Kidney epithelial cell (primary cell): Measurements from ENCODE around the gene ENDOV. TPM values are rescaled to one million over a fixed set of nuclear protein-coding genes. Genes with fewer than 3 reads are reported as not detected.
A peak's percentile ranks its signal among the peaks of the same experiment; 100 is the strongest.

Source experiments
- DNase-seq: peaks from one replicate; pipeline ENCODE4 v3.0.0-alpha.2; 2010; ENCODE audit warnings: low read depth
- H3K27me3 ChIP-seq: 2 replicates; pipeline ENCODE4 v1.6.0; 2011; ENCODE audit warnings: low read length; ENCODE audit not compliant: control insufficient read depth, insufficient read depth
- H3K36me3 ChIP-seq: 2 replicates; pipeline ENCODE4 v1.5.1; 2011; ENCODE audit warnings: low read length; ENCODE audit not compliant: control insufficient read depth, insufficient read depth
- H3K4me3 ChIP-seq: 2 replicates; pipeline ENCODE4 v1.5.1; 2011; ENCODE audit warnings: low read depth, mild to moderate bottlenecking, control low read depth, low read length
- total RNA-seq: library from RNA; depleted of rRNA; stranded (reverse); fragments of >200 nt; gene quantifications from 2 replicates; pipeline ENCODE4 v1.2.3, GENCODE V29; 2015
- TF ChIP-seq, protein P1 (sequence below): IDR thresholded peaks from 2 replicates; pipeline ENCODE4 v1.5.1; 2011; ENCODE audit warnings: mild to moderate bottlenecking, moderate library complexity, low read length, control low read depth, inconsistent platforms; ENCODE audit not compliant: insufficient read depth, poor library complexity, severe bottlenecking

ENDOV gene
- total RNA-seq, 1 donor from 2014 or later = 14.6 TPM

DNA sequence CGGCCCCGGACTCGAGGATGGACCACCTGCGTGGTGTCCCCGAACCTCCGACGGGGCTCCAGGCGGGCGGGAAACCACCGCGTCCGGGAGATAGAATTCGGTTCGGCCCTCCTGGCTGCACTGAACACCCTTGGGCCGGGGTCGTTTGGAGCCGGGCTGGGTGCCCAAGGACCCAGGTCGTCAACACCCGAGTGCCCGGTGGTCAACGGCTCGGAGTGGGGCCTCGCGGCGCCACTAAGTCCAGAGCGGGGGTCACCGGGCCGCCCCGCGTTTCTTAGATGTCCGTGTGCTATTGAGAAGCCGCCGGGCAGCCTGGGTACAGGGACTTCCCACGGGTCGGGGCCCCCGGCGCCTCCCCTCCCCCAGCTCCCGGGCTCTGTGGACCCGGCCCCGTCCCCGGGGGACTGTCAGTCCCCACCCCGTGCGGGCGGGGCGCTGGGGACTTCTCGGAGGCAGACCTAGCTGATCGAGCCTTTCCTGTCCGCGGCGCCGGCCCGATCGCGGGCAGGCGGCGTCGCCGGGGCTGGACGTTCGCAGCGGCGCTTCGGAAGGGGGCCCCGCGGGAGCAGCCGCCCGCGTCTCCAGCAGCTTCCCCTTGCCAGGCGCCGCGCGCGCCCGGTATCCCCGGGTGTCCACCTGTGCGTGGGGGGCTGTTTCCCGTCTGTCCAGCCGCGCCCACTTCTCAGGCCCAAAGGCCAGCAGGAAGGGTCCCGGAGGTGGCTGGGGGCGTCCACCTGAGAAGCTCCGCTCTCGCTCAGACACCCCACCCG is 62.1 kb downstream of the ENDOV start:
- Histone ChIP-seq H3K27me3 (peaks cover 90% of the 10 kb centered on the region), H3K4me3 (no peak overlapping the region), H3K36me3 (no peaks in the 10 kb centered on the region)
- no peak for DNase-seq
- TF ChIP-seq, protein P1, sequence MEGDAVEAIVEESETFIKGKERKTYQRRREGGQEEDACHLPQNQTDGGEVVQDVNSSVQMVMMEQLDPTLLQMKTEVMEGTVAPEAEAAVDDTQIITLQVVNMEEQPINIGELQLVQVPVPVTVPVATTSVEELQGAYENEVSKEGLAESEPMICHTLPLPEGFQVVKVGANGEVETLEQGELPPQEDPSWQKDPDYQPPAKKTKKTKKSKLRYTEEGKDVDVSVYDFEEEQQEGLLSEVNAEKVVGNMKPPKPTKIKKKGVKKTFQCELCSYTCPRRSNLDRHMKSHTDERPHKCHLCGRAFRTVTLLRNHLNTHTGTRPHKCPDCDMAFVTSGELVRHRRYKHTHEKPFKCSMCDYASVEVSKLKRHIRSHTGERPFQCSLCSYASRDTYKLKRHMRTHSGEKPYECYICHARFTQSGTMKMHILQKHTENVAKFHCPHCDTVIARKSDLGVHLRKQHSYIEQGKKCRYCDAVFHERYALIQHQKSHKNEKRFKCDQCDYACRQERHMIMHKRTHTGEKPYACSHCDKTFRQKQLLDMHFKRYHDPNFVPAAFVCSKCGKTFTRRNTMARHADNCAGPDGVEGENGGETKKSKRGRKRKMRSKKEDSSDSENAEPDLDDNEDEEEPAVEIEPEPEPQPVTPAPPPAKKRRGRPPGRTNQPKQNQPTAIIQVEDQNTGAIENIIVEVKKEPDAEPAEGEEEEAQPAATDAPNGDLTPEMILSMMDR = no peak

DNA sequence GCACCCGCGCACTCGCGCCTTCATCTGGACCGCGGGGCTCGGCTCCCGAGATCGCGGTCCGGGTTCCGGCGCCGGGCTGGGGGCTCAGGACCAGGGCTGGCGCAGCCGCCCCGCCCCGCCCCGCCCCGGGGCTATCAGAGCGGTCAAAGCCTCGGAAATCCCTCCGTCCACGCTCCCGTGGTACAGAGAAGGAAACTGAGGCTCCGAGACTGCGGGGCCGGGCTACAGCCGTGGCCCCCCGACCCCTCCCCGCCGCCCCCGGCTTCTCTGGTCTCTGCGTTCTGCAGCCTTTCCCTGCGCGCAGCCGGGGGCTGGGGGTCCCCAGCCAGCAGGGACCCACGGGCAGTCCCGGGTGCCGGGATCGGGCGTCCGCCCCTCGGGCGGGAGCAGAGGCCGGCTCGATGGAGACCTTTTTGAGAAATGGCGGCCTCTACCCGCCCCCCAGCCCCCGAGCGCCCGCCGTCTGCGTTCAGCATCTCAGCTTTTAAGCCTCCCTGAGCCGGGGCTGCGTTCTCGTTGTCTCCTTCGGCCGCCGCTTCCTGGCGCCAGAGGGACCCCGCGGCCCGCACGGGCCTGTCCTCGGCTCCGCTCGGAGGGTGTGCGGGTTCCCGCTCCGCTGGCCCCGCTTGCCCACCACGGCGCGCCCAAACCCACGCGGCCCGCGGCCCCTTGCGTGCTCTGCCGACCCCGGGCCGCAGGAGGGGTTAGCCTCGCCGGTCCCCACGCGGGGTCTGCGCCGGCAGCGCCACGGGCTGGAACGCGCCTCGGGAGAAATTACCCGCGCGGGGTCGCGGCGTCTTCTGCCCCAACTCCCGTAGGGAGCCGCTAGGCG is 62.9 kb downstream of the ENDOV start:
- TF ChIP-seq, protein P1 = peak; percentile 49
- H3K36me3 ChIP-seq = no peaks in the 10 kb centered on the region
- DNase-seq = no peak
- H3K27me3 ChIP-seq = peaks cover 88% of the 10 kb centered on the region
- H3K4me3 ChIP-seq = no peak overlapping the region

DNA sequence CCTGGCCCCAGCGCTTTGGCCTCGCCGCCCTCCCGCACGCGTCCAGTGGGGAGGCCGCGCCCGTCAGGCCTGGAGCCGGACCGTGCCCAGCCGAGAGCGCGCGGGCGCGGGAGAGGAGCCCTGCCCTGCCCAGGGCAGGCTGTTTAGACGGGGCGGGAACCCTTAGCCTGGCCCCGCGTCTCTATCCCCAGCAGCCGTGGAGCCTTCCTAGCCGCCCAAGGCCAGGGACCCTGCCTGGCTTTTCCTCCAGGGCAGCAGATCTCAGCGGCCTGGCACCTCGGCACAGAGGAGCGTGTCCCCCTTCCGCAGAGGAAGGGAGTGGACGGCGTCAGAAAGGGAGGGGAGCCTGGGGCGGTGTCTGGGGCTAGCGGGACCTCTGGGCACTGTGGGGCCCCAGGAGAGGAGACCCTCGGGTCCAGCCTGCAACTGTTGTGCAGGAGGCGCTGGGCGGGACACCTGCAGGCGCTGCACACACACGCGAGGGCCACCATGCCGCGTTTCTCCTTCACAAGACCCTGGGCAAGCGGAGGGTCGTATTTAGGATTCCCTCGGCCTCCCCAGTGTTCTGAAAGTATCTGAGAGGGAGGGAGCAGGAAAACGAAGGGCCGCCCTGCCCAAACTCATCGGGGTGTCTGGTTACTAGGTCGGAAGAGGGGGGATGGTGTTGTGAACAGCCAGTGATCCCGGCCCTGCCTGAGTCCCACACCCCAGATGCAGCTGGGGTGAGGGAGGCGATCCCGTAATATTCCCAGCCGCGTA is 63.7 kb downstream of the ENDOV start:
- DNase-seq = no peak
- H3K4me3 ChIP-seq = no peak overlapping the region
- no peaks in the 10 kb centered on the region for H3K36me3 ChIP-seq
- TF ChIP-seq, protein P1 = no peak
- peaks cover 85% of the 10 kb centered on the region for H3K27me3 ChIP-seq

DNA sequence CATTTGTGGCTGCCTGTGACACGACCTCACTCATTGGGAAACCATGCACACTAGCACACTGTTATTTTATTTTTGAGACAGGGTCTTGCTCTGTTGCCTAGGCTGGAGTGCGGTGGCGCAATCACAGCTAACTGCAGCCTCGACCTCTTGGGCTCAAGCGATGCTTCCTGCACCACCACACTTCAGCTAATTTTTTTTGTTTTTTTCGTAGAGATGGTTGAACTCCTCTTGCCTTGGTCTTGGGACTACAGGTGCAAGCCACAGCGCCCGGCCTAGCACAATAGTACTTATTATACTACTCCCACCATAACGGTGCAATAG is 64.2 kb downstream of the ENDOV start:
- Histone ChIP-seq H3K36me3 (no peaks in the 10 kb centered on the region), H3K27me3 (peaks cover 80% of the 10 kb centered on the region), H3K4me3 (no peak overlapping the region)
- DNase-seq = no peak
- TF ChIP-seq, protein P1 = no peak

DNA sequence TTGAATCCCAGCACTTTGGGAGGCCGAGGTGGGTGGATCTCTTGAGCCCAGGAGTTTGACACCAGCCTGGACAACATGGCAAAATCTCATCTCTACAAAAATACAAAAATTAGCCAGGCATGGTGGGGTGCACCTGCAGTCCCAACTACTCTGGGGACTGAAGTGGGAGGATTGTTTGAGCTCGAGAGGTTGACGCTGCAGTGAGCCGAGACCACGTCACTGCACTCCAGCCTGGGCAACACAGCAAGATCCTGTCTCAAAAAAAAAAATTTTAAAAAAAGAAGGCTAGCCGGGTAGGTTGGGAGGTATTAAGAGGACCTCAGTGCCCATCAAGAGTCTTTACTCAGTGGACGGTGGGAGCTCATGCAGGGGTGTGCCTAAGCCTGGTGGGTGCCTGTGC is 65.3 kb downstream of the ENDOV start:
- Histone ChIP-seq H3K36me3 (no peaks in the 10 kb centered on the region), H3K27me3 (peaks cover 69% of the 10 kb centered on the region), H3K4me3 (no peak overlapping the region)
- TF ChIP-seq, protein P1 = no peak
- no peak for DNase-seq
